Measurements from ENCODE around the gene DPP10.

- TF ChIP-seq CTCF (IDR thresholded peaks at IDR 0.05) (no peak), POLR2A (IDR thresholded peaks at IDR 0.05) (no peak)
These were observed 791.7 kb downstream of the DPP10 start for GRCh38 chr2:115234186-115234585.

Data from esophagus squamous epithelium (tissue), 4 donors.